HG02759 (cell line): ENCODE measurements around the gene SELE.
"Not testable (repeated sequence)": the region's sequence is repeated elsewhere in the genome, so short reads cannot be mapped to it uniquely, and the experiment has no call there.

Source experiments
- ATAC-seq: cut with Tn5 transposase; IDR thresholded peaks from one replicate; pipeline ENCODE4 v1.9.1; 2021; ENCODE audit warnings: mild to moderate bottlenecking, moderate library complexity; ENCODE audit not compliant: unreplicated experiment

Gene SELE

GRCh38 chr1:169688377-169688776 is 45.5 kb downstream of the SELE start:
- not testable (repeated sequence) for ATAC-seq

- ATAC-seq: no peak
These were observed 50.2 kb downstream of the SELE start for GRCh38 chr1:169683661-169684060.

- not testable (repeated sequence) for ATAC-seq
These were observed 50.7 kb downstream of the SELE start for GRCh38 chr1:169683168-169683567.

GRCh38 chr1:169682071-169682470 is 51.8 kb downstream of the SELE start:
- ATAC-seq: no peak

GRCh38 chr1:169681140-169681539 is 52.7 kb downstream of the SELE start:
- ATAC-seq: peak; percentile 33

GRCh38 chr1:169680377-169681019 is 53.4 kb downstream of the SELE start:
- peak; percentile 74 for ATAC-seq

GRCh38 chr1:169679692-169680091 is 54.2 kb downstream of the SELE start:
- ATAC-seq: no peak

- ATAC-seq: no peak
These were observed 57.9 kb downstream of the SELE start for GRCh38 chr1:169676001-169676400.
